Measurements from ENCODE around the gene FGD1.

DNA sequence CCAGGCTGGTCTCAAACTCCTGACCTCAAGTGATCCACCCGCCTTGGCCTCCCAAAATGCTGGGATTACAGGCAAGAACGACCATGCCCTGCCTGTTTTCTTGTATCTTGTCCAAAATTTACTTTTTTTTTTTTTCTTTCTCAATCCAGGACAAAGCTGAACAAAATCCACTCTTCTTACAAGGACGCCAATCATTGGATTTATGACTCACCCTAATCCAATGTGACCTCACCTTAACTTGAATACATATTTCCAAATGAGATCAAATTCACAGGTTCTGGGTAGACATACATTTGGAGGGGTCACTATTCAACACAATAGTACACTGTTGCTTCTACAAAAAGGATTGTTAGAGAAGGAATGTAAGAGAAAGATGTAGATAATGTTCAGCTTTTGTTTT, 73.9 kb downstream of the FGD1 start:
- TF ChIP-seq, protein P1, sequence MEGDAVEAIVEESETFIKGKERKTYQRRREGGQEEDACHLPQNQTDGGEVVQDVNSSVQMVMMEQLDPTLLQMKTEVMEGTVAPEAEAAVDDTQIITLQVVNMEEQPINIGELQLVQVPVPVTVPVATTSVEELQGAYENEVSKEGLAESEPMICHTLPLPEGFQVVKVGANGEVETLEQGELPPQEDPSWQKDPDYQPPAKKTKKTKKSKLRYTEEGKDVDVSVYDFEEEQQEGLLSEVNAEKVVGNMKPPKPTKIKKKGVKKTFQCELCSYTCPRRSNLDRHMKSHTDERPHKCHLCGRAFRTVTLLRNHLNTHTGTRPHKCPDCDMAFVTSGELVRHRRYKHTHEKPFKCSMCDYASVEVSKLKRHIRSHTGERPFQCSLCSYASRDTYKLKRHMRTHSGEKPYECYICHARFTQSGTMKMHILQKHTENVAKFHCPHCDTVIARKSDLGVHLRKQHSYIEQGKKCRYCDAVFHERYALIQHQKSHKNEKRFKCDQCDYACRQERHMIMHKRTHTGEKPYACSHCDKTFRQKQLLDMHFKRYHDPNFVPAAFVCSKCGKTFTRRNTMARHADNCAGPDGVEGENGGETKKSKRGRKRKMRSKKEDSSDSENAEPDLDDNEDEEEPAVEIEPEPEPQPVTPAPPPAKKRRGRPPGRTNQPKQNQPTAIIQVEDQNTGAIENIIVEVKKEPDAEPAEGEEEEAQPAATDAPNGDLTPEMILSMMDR (IDR thresholded peaks at IDR 0.05; ENCODE audit: control extremely low read depth in 1 of 3, insufficient read depth in 1 of 3, low read depth in 1 of 3, low read length in 3 of 3), result no peak
- TF ChIP-seq RAD21 (IDR thresholded peaks at IDR 0.05 in 1 of 2, conservative IDR thresholded peaks at IDR 0.05 in 1 of 2; ENCODE audit: low read depth in 2 of 2, low read length in 2 of 2) (no peak), POLR2A (IDR thresholded peaks at IDR 0.05; ENCODE audit: control extremely low read depth in 1 of 2, low read depth in 2 of 2, low read length in 2 of 2) (no peak), SP1 (IDR thresholded peaks at IDR 0.05; ENCODE audit: low read depth, low read length) (no peak), POLR2AphosphoS5 (IDR thresholded peaks at IDR 0.05; ENCODE audit: low read depth, low read length) (no peak), SP2 (IDR thresholded peaks at IDR 0.05; ENCODE audit: low read length) (no peak), EZH2 (IDR thresholded peaks at IDR 0.05; ENCODE audit: low read depth, low read length, severe bottlenecking) (no peak), CHD2 (IDR thresholded peaks at IDR 0.05; ENCODE audit: low read length) (no peak), KDM1A (IDR thresholded peaks at IDR 0.05; ENCODE audit: borderline replicate concordance, low read length) (no peak), RXRA (IDR thresholded peaks at IDR 0.05; ENCODE audit: insufficient read depth, low read depth, low read length) (no peak), SIN3A (conservative IDR thresholded peaks at IDR 0.05 in 1 of 2, IDR thresholded peaks at IDR 0.05 in 1 of 2; ENCODE audit: low read depth in 1 of 2, low read length in 2 of 2) (no peak)
- TF ChIP-seq, protein P2, sequence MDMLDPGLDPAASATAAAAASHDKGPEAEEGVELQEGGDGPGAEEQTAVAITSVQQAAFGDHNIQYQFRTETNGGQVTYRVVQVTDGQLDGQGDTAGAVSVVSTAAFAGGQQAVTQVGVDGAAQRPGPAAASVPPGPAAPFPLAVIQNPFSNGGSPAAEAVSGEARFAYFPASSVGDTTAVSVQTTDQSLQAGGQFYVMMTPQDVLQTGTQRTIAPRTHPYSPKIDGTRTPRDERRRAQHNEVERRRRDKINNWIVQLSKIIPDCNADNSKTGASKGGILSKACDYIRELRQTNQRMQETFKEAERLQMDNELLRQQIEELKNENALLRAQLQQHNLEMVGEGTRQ (IDR thresholded peaks at IDR 0.05; ENCODE audit: low read length), result no peak
- TF ChIP-seq, protein P3, sequence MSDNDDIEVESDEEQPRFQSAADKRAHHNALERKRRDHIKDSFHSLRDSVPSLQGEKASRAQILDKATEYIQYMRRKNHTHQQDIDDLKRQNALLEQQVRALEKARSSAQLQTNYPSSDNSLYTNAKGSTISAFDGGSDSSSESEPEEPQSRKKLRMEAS (IDR thresholded peaks at IDR 0.05), result no peak
- TF ChIP-seq, protein P4, sequence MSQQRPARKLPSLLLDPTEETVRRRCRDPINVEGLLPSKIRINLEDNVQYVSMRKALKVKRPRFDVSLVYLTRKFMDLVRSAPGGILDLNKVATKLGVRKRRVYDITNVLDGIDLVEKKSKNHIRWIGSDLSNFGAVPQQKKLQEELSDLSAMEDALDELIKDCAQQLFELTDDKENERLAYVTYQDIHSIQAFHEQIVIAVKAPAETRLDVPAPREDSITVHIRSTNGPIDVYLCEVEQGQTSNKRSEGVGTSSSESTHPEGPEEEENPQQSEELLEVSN (IDR thresholded peaks at IDR 0.05), result no peak
